GM18498 (cell line): ENCODE measurements around the gene LRRC55.

Source experiments
- ATAC-seq: cut with Tn5 transposase; IDR thresholded peaks from one replicate; pipeline ENCODE4 v1.9.1; 2021; ENCODE audit warnings: mild to moderate bottlenecking, moderate library complexity; ENCODE audit not compliant: unreplicated experiment

LRRC55 gene

GRCh38 chr11:57233702-57234101 is 51.9 kb downstream of the LRRC55 start:
- no peak for ATAC-seq

GRCh38 chr11:57235761-57236703 is 54.3 kb downstream of the LRRC55 start:
- ATAC-seq, result no peak

- no peak for ATAC-seq
Measured at GRCh38 chr11:57237204-57237681, 55.5 kb downstream of the LRRC55 start, which contains the start of gene APLNR. Gene APLNR, minus strand, starts transcription at chr11:57237250. Its CDS starts 246 bp downstream, at chr11:57237004.

GRCh38 chr11:57239348-57239747 is 57.6 kb downstream of the LRRC55 start:
- no peak for ATAC-seq

GRCh38 chr11:57240007-57240406 is 58.3 kb downstream of the LRRC55 start:
- no peak for ATAC-seq

- ATAC-seq, result no peak
Measured at GRCh38 chr11:57240757-57241156, 59.0 kb downstream of the LRRC55 start.
